Embryonic facial prominence (tissue), 1 donor: ENCODE measurements around the gene OR2J3.
"Not testable (repeated sequence)": the region's sequence is repeated elsewhere in the genome, so short reads cannot be mapped to it uniquely, and the experiment has no call there.

Experiments
- DNase-seq: peaks from one replicate; pipeline ENCODE4 v3.0.0-alpha.2; 2016; ENCODE audit errors: extremely low spot score

OR2J3 gene

GRCh38 chr6:29107758-29108157 lies at the start of gene OR2J3:
TSS of gene OR2J3 (plus strand) at chr6:29108058. CDS start at chr6:29111891, 3,833 bp downstream.
- no peak for DNase-seq

DNA sequence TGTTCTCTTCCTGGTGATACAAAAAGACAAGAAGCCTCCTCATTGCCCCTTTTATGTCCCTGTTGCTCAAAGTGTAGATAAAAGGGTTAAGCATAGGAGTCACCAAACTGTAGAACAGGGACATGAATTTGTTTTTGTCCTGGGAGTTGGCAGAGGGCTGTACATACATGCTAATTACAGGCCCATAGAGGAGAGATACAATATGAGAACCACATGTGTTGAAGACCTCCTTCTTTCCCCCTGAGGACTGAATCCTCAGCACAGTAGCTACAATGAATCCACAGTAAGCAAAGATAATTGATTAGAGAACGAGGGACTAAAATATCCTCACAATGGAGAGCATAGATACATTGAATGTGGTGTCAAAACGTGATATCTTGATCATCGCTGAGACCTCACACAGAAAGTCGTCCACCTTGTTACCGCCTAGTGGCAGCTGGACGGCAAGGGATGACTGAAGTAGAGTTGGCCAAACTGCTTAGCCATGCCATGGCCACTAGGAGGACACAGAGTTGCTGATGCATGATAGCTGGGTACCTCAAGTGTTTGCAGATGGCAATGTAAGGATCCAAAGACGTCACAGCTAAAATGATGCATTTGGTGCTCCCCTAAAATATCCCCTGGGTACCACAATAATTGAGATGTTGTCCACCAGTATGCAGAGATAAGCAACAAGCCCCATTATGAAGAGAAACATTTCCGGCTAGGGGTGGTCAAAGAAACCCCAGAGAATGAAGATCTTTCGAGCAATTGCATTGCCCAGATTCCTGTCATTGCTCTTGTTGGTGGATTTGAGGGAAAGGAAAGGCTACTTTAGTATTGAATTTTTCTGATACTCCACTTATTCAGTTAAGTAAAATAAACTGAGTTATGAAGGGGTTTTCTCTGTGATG lies 35.8 kb upstream of the OR2J3 start:
- DNase-seq: no peak

GRCh38 chr6:29079203-29079602 lies 28.7 kb upstream of the OR2J3 start:
- DNase-seq: no peak

DNA sequence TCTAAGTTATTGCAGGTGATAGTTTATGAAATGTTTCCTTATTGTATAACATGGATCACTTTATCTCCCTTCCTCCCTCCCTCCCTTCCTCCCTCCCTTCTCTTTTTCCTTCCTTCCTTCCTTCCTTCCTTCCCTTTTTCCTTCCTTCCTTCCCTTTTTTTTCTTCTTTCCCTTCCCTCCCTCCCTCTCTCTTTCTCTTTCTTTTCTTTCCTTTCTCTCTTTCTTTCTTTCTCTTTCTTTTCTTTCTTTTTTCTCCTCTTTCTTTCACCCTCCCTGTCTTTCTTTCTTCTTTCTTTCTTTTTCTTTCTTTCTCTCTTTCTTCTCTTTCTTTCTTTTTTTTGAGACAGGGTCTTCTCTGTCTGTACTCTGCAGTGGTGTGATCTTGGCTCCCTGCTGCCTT lies 26.5 kb upstream of the OR2J3 start:
- DNase-seq: no peak

DNA sequence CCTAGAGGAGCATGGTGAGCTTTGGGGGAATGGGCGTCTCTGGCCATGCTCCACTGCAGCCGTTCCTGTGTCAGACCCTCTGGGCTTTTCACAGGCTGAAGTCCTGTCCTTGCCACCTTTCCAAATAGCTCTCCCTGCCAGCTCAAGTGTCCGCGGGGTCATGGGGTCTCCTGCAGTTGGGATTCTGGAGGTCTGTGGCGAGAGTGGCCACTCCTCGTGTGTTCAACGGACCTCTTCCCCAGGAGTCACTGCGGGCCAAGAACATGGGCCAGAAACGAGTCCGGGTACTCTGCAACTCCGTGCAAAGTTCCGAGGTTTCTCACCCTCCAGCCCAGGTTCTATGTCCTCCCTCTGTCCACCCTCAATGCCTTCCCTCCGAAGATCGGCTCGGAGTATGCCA lies 25.4 kb upstream of the OR2J3 start:
- no peak for DNase-seq

DNA sequence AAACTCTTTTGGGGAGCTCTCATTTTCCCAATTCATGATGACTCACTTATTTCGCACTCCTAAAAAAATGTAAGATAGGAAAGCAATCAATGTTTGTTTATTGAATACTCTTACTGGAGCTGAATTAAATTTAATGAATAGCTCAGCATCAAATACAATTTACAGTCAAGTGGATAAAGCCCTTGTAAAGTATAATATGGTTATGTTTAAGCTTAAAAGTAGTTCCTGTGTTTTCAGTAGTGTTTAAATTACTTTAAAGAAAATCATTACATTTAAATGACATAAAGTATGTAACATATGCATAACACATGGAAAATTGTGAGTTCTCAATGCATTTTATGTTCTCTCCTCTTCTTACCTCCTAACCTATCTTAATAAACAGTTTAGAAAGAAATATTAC lies 20.6 kb upstream of the OR2J3 start, which contains the start of gene OR2B3:
TSS of gene OR2B3 (minus strand) at position 101 of the 400 bp plus-strand sequence. CDS start at position 36, 65 bp downstream.
- no peak for DNase-seq

- no peak for DNase-seq
These were observed 14.9 kb upstream of the OR2J3 start for GRCh38 chr6:29092957-29093356.

DNA sequence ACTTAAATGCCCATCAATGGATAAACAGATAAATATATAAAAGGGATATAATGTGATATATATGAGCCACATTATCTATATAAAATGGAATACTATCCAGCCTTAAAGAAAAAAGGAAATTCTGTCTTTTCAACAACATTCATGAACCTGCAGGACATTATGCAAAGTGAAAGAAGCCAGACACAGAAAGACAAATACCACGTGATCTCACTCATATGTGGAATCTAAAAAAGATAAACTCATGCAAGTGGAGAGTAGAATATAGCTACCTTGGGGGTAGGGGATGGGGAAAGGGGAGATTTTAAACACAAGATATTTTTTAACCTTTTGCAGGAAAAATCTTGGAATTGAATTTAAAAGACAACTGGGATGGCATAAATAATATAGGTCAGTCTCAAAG lies 10.1 kb upstream of the OR2J3 start:
- DNase-seq: no peak

GRCh38 chr6:29099190-29099589 lies 8.7 kb upstream of the OR2J3 start, which contains the start of gene OR2J1:
TSS of gene OR2J1 (plus strand) at chr6:29099490. CDS start at chr6:29100943, 1,453 bp downstream.
- no peak for DNase-seq

GRCh38 chr6:29112135-29112534 lies 4.3 kb downstream of the OR2J3 start:
- DNase-seq: no peak

GRCh38 chr6:29114964-29115363 lies 7.1 kb downstream of the OR2J3 start:
- DNase-seq: not testable (repeated sequence)

DNA sequence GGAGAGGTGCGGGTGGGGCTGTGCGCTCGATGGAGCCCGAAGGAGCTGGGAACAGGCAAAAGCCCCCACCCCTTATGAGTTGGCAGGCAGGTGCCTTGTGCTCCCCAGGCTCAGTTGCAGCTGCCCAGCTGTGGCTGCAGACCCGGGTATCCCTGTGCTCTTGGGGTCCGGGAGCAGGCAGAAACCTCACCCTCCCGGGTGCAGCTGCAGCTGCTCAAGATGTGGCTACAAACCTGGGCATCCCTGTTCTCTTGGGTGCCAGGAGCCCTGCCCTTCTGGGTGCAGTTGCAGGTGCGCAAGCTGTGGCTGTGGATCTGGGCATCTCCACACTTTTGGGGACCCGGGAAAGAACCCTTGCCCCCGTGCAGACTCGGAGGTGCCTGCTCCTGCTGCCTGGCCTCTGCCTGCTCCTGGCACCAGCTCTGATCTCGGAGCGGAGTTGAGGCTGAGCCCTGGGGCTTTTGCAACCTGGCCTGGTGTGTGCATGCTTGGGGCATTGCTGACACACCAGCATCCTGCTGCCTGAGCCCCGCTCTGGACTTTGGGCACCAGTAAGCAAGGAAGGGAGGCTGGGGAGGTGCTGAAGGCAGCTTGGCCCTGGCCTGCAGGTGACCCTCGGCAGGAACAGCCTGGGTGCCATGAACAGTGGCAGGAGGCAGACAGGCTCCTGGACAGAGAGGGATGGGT lies 21.6 kb downstream of the OR2J3 start:
- no peak for DNase-seq

DNA sequence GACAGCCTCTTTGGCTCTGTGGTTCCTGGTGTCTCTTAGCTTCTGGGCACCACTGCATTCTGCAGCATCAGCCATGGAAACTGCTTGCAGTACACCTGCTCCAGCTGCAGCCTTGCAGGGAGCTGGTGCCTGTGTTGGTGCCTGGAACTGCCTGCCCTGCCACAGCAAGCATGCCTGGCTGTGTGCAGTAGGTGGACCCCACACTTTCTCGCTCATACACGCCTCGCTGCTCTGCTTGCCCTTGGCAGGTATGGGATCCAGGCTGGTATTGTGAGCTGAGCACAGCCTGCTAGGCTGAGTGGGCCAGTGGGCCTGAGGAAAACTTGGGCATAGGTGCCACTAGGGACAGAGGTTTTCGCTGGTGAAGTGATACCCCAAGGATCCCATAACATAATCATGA lies 22.8 kb downstream of the OR2J3 start:
- DNase-seq: no peak

- no peak for DNase-seq
These were observed 23.8 kb downstream of the OR2J3 start for GRCh38 chr6:29131691-29132090.

- DNase-seq: no peak
These were observed 29.9 kb downstream of the OR2J3 start for GRCh38 chr6:29137724-29138123.

DNA sequence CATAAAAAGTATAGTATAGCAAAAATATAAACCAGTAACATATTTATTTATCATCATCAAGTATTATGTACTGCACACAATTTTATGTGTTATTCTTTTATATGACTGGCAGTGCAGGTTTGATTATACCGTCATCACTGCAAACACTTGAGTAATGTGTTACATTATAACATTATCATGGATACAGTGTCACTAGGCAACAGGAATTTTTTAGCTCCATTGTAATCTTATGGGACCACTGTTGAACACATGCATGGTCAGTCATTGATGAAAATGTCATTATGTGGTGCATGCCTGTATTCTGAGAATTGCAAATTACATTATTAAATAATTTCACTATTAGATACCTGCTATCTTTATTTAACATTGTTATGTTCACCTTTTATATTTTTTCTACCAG lies 33.7 kb downstream of the OR2J3 start:
- DNase-seq: no peak

- DNase-seq: no peak
These were observed 34.5 kb downstream of the OR2J3 start for GRCh38 chr6:29142309-29142708.

DNA sequence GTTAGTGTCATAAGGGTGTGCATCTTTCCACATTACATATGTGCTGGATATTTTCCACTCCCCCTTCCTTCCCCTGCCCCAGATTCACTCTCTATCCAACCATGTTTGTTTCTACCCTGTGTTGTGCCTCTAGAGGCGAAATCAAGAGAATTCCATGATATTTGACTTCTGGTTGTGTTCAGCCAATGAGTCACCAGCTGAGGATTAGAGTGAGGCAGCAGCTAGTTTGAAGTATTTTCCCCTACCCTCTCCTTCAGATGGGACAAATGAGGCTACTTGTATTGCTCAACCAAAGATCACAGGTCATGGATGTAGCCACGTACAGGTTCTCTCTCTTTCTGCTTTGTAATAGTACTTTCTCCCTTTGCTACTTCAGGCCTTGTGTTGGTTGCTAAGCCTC lies 38.3 kb downstream of the OR2J3 start:
- no peak for DNase-seq

- DNase-seq: no peak
These were observed 39.2 kb downstream of the OR2J3 start for GRCh38 chr6:29147074-29147473.

DNA sequence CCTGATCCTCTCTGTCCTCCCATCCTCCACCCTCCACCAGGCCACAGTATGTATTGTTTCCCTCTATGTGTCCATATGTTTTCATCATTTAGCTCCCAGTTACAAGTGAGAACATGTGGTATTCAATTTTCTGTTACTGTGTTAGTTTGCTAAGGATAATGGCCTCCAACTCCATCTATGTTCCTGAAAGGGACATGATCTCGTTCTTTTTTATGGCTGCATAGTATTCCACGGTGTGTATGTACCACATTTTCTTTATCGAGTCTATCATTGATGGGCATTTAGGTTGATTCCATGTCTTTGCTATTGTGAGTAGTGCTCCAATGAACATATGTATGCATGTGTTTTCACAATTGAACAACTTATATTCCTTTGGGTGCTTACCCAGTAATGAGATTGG lies 41.6 kb downstream of the OR2J3 start:
- DNase-seq: not testable (repeated sequence)

DNA sequence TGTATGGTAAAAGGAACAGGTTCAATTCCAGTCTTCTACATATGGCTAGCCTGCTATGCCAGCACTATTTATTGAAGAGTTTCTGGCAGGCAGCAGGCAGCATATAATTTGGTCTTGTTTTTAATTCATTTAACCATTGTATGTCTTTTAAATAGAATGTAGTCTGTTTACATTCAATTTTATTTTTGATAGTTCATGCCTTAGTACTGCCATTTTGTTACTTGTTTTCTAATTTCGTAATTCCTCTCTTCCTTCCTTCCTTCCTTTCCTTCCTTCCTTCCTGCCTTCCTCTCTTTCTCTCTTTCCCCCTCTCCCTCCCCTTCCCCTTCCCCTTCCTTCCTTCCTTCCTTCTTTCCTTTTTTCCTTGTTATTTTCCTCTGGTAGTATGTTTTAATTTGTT lies 45.2 kb downstream of the OR2J3 start:
- no peak for DNase-seq

- DNase-seq: not testable (repeated sequence)
These were observed 47.3 kb downstream of the OR2J3 start for GRCh38 chr6:29155182-29155581.

GRCh38 chr6:29159922-29160321 lies 52.1 kb downstream of the OR2J3 start:
- DNase-seq: not testable (repeated sequence)
